Fibroblast of lung (primary cell): ENCODE results near the gene RAB1B. TPM values are rescaled to one million over a fixed set of nuclear protein-coding genes. Genes with fewer than 3 reads are reported as not detected.

Source experiments
- DNase-seq, 2 donors: peaks; one replicate each; pipeline versions ENCODE4 v3.0.0 to v3.0.0-alpha.2; 2010; ENCODE audit warnings: low read depth in 2 of 2
- H2AFZ ChIP-seq: 2 replicates; pipeline ENCODE4 v1.5.1; 2012; ENCODE audit warnings: low read length, control low read depth, inconsistent platforms
- H3K27ac ChIP-seq: 2 replicates; pipeline ENCODE4 v1.5.1; 2011; ENCODE audit warnings: low read length, control low read depth; ENCODE audit not compliant: insufficient read depth
- H3K27me3 ChIP-seq: 2 replicates; pipeline ENCODE4 v1.5.1; 2011; ENCODE audit warnings: mild to moderate bottlenecking, low read length; ENCODE audit not compliant: control insufficient read depth, insufficient read depth
- H3K36me3 ChIP-seq: 2 replicates; pipeline ENCODE4 v1.5.1; 2011; ENCODE audit warnings: low read length; ENCODE audit not compliant: control insufficient read depth, insufficient read depth
- H3K4me1 ChIP-seq: 2 replicates; pipeline ENCODE4 v1.5.1; 2011; ENCODE audit warnings: low read length; ENCODE audit not compliant: control insufficient read depth, insufficient read depth; ENCODE audit errors: extremely low read depth
- H3K4me2 ChIP-seq: 2 replicates; pipeline ENCODE4 v1.5.1; 2011; ENCODE audit warnings: low read length, control low read depth; ENCODE audit not compliant: insufficient read depth; ENCODE audit errors: extremely low read depth
- H3K4me3 ChIP-seq, 4 experiments: fragments of 200-600 bp in 1 of 4; sonication (generic) in 1 of 4; replicated peaks in 1 of 4; 2 replicates each; pipeline ENCODE4 v1.5.1; 2011 to 2016; ENCODE audit warnings: low read length in 4 of 4, low read depth in 3 of 4, mild to moderate bottlenecking in 3 of 4, control low read depth in 2 of 4, inconsistent platforms in 1 of 4, mixed read lengths in 1 of 4; ENCODE audit not compliant: insufficient read depth in 1 of 4; ENCODE audit errors: control extremely low read depth in 1 of 4
- H3K79me2 ChIP-seq: 2 replicates; pipeline ENCODE4 v1.5.1; 2012; ENCODE audit warnings: mild to moderate bottlenecking, low read length, inconsistent platforms; ENCODE audit not compliant: control insufficient read depth, insufficient read depth
- H3K9ac ChIP-seq: 2 replicates; pipeline ENCODE4 v1.5.1; 2011; ENCODE audit warnings: mild to moderate bottlenecking, low read length, control low read depth; ENCODE audit not compliant: insufficient read depth
- H3K9me3 ChIP-seq: 2 replicates; pipeline ENCODE4 v1.5.1; 2012; ENCODE audit warnings: low read depth, low read length; ENCODE audit not compliant: control insufficient read depth, insufficient read depth
- H4K20me1 ChIP-seq: 2 replicates; pipeline ENCODE4 v1.5.1; 2011; ENCODE audit warnings: low read length; ENCODE audit not compliant: control insufficient read depth, insufficient read depth; ENCODE audit errors: extremely low read depth
- EZH2 ChIP-seq: IDR thresholded peaks from 2 replicates; pipeline ENCODE4 v1.5.1; 2012; ENCODE audit warnings: low read length, control low read depth, mild to moderate bottlenecking; ENCODE audit errors: missing control alignments
- polyA plus RNA-seq, 2 donors: library from polyadenylated mRNA; depleted of rRNA in 1 of 2; stranded (reverse) in 1 of 2; unstranded in 1 of 2; fragments of >200 nt; gene quantifications; 2 replicates each; pipeline ENCODE4 v1.2.1, GENCODE V29; 2011 to 2012; ENCODE audit warnings: missing spikeins in 1 of 2
- total RNA-seq: library from RNA; depleted of rRNA; stranded (reverse); fragments of >200 nt; gene quantifications from 2 replicates; pipeline ENCODE4 v1.2.1, GENCODE V29; 2014
- TF ChIP-seq, protein P1 (sequence below), 2 donors: IDR thresholded peaks in 1 of 2; conservative IDR thresholded peaks in 1 of 2; 1 replicate in 1 of 2; 2 replicates in 1 of 2; pipeline ENCODE4 v1.5.1; 2011 to 2012; ENCODE audit warnings: low read length in 2 of 2, control low read depth in 1 of 2, inconsistent platforms in 1 of 2, low read depth in 1 of 2, mild to moderate bottlenecking in 1 of 2

Gene RAB1B
- total and polyA plus RNA-seq, 2 donors (not counting 1 experiment from before 2014, with no cell fraction given): 63.6 to 140 TPM

DNA sequence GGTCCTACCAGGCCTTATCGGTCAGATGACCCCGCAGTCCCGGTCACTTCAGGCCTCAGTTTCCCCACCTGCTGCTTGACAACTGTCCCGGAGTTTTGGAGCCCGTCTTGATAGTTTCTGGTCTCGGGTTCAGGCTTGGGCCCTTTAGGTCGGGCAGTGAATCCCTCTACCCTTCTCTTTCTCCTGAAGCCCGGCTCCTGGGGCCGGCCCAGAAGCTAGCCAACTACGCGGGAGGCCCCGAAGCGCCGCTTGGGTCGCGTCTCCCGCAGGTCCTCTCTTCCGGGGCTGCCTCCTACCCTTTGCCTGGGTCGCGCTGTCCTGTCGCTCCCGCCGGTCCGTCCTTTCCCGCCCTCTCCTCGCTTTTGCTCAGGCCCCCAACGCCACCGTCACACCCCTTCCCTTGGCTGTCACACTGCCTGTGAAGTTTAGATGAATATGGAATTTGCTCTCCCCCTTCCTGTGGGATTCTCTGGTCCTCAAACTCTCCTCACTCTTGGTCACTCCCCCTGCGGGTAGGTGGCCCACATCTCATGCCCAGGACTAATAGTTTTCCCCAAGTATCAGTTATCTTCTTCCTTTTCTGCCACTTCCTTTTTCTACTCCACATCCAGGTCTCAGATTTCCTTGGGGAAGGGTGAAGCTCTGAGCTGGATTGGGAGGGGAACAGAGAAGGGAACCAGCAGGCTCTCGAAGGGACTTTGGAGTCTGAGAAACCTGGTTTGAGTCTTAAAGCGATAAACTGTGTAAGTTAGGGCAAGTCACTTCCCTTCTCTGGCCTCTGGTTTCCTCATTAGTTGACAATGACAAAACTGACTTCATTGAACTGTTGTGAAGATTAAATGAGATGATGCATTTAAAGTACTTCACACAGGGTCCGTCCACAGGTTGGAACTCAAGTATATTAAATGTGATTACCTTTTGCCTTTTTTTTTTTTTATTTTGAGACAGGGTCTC is 790 bp downstream of the RAB1B start:
- peaks cover 34% of the 10 kb centered on the region for H3K36me3 ChIP-seq
- peaks cover 30% of the 10 kb centered on the region for H3K79me2 ChIP-seq

DNA sequence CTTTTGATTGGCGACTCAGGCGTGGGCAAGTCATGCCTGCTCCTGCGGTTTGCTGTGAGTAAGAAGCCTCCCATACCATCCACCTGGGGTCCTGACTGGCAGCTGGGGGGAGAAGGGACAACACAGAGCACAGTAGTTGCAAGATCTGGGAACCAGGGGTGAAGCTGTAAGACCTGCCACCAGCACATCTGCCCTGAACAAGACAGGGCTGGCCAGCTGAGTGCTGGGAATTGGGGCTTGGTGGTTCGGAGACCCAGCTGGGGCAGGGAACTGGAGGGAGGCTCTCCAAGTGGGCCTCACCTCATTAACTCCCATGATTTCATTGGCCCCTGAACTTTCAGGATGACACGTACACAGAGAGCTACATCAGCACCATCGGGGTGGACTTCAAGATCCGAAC is 3.4 kb downstream of the RAB1B start:
- Histone ChIP-seq H3K36me3 (peaks cover 32% of the 10 kb centered on the region), H3K9me3 (no peaks in the 10 kb centered on the region), H3K4me1 (peaks cover 4% of the 10 kb centered on the region), H3K9ac (no peak overlapping the region), H3K4me3 (no peak overlapping the region), H3K27me3 (no peaks in the 10 kb centered on the region), H3K79me2 (peaks cover 30% of the 10 kb centered on the region), H2AFZ (no peak overlapping the region), H3K27ac (no peak overlapping the region), H3K4me2 (no peak overlapping the region), H4K20me1 (no peaks in the 10 kb centered on the region)
- TF ChIP-seq EZH2: no peak
- TF ChIP-seq, protein P1, sequence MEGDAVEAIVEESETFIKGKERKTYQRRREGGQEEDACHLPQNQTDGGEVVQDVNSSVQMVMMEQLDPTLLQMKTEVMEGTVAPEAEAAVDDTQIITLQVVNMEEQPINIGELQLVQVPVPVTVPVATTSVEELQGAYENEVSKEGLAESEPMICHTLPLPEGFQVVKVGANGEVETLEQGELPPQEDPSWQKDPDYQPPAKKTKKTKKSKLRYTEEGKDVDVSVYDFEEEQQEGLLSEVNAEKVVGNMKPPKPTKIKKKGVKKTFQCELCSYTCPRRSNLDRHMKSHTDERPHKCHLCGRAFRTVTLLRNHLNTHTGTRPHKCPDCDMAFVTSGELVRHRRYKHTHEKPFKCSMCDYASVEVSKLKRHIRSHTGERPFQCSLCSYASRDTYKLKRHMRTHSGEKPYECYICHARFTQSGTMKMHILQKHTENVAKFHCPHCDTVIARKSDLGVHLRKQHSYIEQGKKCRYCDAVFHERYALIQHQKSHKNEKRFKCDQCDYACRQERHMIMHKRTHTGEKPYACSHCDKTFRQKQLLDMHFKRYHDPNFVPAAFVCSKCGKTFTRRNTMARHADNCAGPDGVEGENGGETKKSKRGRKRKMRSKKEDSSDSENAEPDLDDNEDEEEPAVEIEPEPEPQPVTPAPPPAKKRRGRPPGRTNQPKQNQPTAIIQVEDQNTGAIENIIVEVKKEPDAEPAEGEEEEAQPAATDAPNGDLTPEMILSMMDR (conservative IDR thresholded peaks at IDR 0.05 in 1 of 2, IDR thresholded peaks at IDR 0.05 in 1 of 2; ENCODE audit: low read depth in 1 of 2, low read length in 2 of 2): no peak
- DNase-seq: no peak

More for the DNA sequence above, 790 bp downstream of the RAB1B start:
- peak overlapping the region; percentile 94 to 100 (median 96) for H3K4me3 ChIP-seq
- no peaks in the 10 kb centered on the region for H3K27me3 ChIP-seq
- TF ChIP-seq, protein P1 (conservative IDR thresholded peaks at IDR 0.05 in 1 of 2, IDR thresholded peaks at IDR 0.05 in 1 of 2; ENCODE audit: low read depth in 1 of 2, low read length in 2 of 2): peak; percentile 24 to 39
- no peak for TF ChIP-seq EZH2
- no peaks in the 10 kb centered on the region for H3K9me3 ChIP-seq
- H3K27ac ChIP-seq: peak overlapping the region; percentile 84
- peak; percentile 25 to 47 for DNase-seq
- H3K9ac ChIP-seq: peak overlapping the region; percentile 97
- peak overlapping the region; percentile 77 for H3K4me2 ChIP-seq
- no peak overlapping the region for H2AFZ ChIP-seq
- H4K20me1 ChIP-seq: no peaks in the 10 kb centered on the region
- peaks cover 4% of the 10 kb centered on the region for H3K4me1 ChIP-seq

DNA sequence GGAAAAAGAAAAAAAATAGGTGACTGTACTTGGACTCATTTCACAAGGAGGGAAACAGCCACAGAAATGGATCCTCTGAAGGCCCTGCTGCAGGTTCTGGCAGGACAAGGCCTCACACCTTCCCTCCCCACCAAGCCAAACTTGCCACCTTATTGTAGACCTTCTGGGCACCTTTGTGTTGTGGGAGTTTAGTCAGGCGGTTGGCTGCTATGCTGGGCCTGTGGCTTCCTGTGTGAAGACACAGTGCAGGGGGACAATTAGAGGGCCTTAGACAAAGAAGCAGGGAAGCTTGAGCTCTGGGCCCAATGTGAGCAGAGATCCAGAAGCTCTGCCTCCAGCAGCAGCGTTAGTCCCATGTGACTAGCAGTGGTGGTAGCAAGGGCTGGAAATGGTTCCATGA is 4.2 kb downstream of the RAB1B start:
- Histone ChIP-seq H3K36me3 (peaks cover 32% of the 10 kb centered on the region), H2AFZ (no peak overlapping the region), H3K9me3 (no peaks in the 10 kb centered on the region), H3K4me3 (no peak overlapping the region), H3K27ac (no peak overlapping the region), H3K4me2 (no peak overlapping the region), H3K4me1 (peaks cover 4% of the 10 kb centered on the region), H3K9ac (no peak overlapping the region), H4K20me1 (no peaks in the 10 kb centered on the region), H3K27me3 (no peaks in the 10 kb centered on the region), H3K79me2 (peaks cover 30% of the 10 kb centered on the region)
- DNase-seq: no peak
- TF ChIP-seq, protein P1 (conservative IDR thresholded peaks at IDR 0.05 in 1 of 2, IDR thresholded peaks at IDR 0.05 in 1 of 2; ENCODE audit: low read depth in 1 of 2, low read length in 2 of 2): no peak
